Measurements from ENCODE around the gene COL5A1.

The COL5A1 gene

GRCh38 chr9:134795446-134795845, 153.8 kb downstream of the COL5A1 start:
- TF ChIP-seq CTCF (IDR thresholded peaks at IDR 0.05; ENCODE audit: low read depth, low read length, missing control alignments) = no peak
- in situ Hi-C loops (cut with HindIII; ENCODE audit: low sequenced_read_pairs) = loop anchor here (5.0 kb wide), 1 partner anchor 617 kb away; no protein-coding TSS in a partner anchor
- H3K4me3 ChIP-seq (ENCODE audit: low read depth, low read length) = no peak overlapping the region
- no peak for DNase-seq (ENCODE audit: low read depth)

GRCh38 chr9:134796882-134797281, 155.3 kb downstream of the COL5A1 start:
- no peak for DNase-seq (ENCODE audit: low read depth)

GRCh38 chr9:134800791-134801339, 159.3 kb downstream of the COL5A1 start:
- no peak overlapping the region for H3K4me3 ChIP-seq (ENCODE audit: low read depth, low read length)
- DNase-seq (ENCODE audit: low read depth) = no peak
- TF ChIP-seq CTCF (IDR thresholded peaks at IDR 0.05; ENCODE audit: low read depth, low read length, missing control alignments) = no peak
- in situ Hi-C loops (cut with HindIII; ENCODE audit: low sequenced_read_pairs) = no loop called here

More at GRCh38 chr9:134796882-134797281, 155.3 kb downstream of the COL5A1 start:
- no peak overlapping the region for H3K4me3 ChIP-seq (ENCODE audit: low read depth, low read length)
- TF ChIP-seq CTCF (IDR thresholded peaks at IDR 0.05; ENCODE audit: low read depth, low read length, missing control alignments) = no peak
- in situ Hi-C loops (cut with HindIII; ENCODE audit: low sequenced_read_pairs) = loop anchor here (5.0 kb wide), 1 partner anchor 615 kb away; no protein-coding TSS in a partner anchor

- no peak overlapping the region for H3K4me3 ChIP-seq (ENCODE audit: low read depth, low read length)
- TF ChIP-seq CTCF (IDR thresholded peaks at IDR 0.05; ENCODE audit: low read depth, low read length, missing control alignments) = no peak
- DNase-seq (ENCODE audit: low read depth) = no peak
- in situ Hi-C loops (cut with HindIII; ENCODE audit: low sequenced_read_pairs) = no loop called here
These were observed 160.7 kb downstream of the COL5A1 start for GRCh38 chr9:134802216-134802795.

GRCh38 chr9:134804871-134805270, 163.3 kb downstream of the COL5A1 start:
- in situ Hi-C loops (cut with HindIII; ENCODE audit: low sequenced_read_pairs) = no loop called here
- TF ChIP-seq CTCF (IDR thresholded peaks at IDR 0.05; ENCODE audit: low read depth, low read length, missing control alignments) = no peak

GRCh38 chr9:134807716-134808446, 166.3 kb downstream of the COL5A1 start:
- no peak for DNase-seq (ENCODE audit: low read depth)
- in situ Hi-C loops (cut with HindIII; ENCODE audit: low sequenced_read_pairs) = no loop called here
- no peak overlapping the region for H3K4me3 ChIP-seq (ENCODE audit: low read depth, low read length)
- TF ChIP-seq CTCF (IDR thresholded peaks at IDR 0.05; ENCODE audit: low read depth, low read length, missing control alignments) = no peak

More at GRCh38 chr9:134804871-134805270, 163.3 kb downstream of the COL5A1 start:
- no peak for DNase-seq (ENCODE audit: low read depth)
- no peak overlapping the region for H3K4me3 ChIP-seq (ENCODE audit: low read depth, low read length)

All from astrocyte of the cerebellum (primary cell).